NCI-H2171 (cell line): ENCODE data around the gene TAAR1.
"Not testable (repeated sequence)": the region's sequence is repeated elsewhere in the genome, so short reads cannot be mapped to it uniquely, and the experiment has no call there.

Experiments used
- DNase-seq: peaks from one replicate; lab custom pipeline; 2025; lab: John Stamatoyannopoulos, UW

The TAAR1 gene

DNA sequence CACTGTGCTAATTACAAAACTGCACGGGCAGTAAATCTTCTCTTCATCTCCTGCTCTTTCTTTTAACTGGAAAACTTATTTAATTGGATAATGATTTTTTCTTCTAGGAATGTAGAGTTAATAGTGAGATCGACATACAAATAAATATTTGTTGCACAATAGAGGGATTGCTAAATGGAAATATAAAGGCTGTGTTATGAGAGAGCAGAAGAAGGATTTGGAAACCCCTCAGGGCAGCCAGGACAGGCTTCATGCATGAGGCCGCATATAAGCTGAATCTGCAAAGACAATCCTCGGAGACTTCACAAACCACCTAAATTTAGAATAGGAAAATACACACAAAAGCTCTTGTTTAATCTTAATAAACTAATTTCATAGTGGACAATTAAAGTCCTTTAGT lies 2.9 kb upstream of the TAAR1 start:
- DNase-seq: no peak

- DNase-seq: no peak
These were observed 7.9 kb downstream of the TAAR1 start for GRCh38 chr6:132651062-132651461.

DNA sequence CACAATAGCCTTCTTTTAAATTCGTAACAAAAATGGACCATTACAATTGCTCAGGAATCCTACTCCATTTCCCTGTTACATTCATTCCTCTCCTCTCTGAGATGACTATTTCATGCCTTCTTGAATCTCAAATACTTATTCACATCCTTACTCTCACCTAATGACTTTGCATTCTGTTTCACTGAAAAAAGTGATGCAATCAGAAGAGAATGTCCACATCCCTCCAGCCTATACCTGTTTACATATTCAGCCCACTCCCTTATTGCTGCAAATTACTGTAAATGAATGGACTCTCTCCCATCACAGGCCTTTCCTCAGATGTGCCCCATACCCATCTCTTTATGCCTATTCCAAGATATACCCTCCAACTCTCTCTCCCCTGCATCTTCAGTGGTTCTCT lies 8.6 kb downstream of the TAAR1 start:
- no peak for DNase-seq

- DNase-seq: no peak
These were observed 10.2 kb downstream of the TAAR1 start for GRCh38 chr6:132648828-132649227.

DNA sequence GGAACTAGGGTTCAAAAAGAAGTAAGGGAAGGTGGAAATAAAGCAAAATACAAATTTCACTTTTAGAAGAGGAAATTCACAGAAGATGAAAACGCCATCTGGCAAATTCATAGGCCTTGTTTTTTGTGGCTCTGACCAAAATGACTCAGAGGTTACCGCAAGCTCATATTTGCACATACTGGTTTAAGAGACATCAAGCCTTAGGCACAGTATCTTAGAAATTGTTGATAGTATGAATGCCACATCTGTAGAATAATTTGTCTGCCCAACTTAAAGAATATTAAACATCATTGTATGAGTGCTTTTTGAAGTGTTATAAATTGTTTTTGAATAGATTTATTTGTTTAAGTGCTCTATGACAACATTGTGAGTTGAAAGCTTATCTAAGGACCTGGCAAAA lies 10.6 kb downstream of the TAAR1 start:
- DNase-seq: no peak

DNA sequence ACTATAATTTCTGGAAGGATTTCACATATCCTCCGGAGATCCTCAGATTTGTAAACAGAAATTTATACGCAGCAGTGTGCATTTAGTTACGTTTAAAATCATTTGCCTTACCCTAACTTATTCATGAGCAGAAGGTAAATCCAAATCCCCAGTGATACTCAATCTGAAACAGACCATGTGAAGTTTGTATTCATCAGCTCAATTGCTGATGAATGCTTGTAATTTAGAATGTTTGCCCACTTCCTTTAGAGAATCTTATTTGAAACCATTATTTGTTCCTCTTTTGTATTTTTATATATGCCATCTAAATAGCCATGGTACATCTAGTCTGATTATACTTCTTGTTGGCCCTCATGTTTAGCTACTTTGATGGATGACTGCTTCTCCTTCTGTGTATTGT lies 15.4 kb downstream of the TAAR1 start:
- no peak for DNase-seq

GRCh38 chr6:132637135-132637534 lies 21.8 kb downstream of the TAAR1 start:
- DNase-seq: not testable (repeated sequence)

DNA sequence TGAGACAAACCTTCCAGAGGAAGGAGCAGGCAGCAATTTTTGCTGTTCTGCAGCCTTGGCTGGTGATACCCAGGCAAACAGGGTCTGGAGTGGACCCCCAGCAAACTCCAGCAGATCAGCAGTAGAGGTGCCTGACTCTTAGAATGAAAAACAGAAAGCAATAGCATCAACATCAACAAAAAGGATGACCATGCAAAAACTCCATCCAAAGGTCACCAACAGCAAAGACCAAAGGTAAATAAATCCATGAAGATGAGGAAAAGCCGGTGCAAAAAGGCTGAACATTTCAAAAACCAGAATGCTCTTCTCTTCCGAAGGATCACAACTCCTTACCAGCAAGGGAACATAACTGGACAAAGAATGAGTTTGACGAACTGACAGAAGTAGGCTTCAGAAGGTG lies 23.1 kb downstream of the TAAR1 start:
- not testable (repeated sequence) for DNase-seq

- DNase-seq: not testable (repeated sequence)
These were observed 23.7 kb downstream of the TAAR1 start for GRCh38 chr6:132635288-132635687.

DNA sequence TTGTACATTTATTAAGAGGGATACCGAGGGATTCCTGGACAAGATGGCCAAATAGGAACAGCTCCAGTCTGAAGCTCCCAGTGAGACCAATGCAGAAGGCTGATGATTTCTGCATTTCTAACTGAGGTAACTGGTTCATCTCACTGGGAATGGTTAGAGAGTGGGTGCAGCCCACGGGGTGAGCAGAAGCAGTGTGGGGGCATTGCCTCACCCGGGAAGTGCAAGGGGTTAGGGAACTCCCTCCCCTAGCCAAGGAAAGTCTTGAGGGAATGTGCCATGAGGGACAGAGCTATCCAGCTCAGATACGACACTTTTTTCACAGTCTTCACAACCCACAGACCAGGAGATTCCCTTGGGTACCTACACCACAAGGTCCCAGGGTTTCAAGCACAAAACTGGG lies 24.2 kb downstream of the TAAR1 start:
- DNase-seq: no peak

DNA sequence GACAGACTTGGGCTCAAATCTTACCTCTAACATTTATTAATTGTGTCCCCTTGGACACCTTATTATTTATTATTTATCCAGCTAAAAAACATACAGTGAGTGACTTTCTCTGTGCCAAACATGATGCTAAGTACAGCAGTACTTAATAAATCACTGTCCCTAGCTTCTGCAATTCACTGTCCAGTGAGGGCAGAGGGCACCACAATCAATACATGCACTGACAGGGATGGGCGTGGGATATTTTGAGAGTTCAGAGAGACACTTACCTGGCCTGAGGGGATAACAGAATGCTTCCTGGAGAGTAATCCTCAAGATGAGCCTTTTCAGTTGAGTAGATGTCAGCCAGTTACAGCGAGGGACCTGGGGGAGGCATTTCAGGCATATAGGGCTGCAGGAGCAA lies 25.6 kb downstream of the TAAR1 start:
- DNase-seq: no peak

- no peak for DNase-seq
These were observed 34.8 kb downstream of the TAAR1 start, which contains the start of gene TAAR2 for GRCh38 chr6:132624175-132624574. TSS of gene TAAR2 (minus strand) at chr6:132624275. CDS start at chr6:132624275, 0 bp downstream.

GRCh38 chr6:132623106-132623845 lies 35.7 kb downstream of the TAAR1 start:
- DNase-seq: no peak

DNA sequence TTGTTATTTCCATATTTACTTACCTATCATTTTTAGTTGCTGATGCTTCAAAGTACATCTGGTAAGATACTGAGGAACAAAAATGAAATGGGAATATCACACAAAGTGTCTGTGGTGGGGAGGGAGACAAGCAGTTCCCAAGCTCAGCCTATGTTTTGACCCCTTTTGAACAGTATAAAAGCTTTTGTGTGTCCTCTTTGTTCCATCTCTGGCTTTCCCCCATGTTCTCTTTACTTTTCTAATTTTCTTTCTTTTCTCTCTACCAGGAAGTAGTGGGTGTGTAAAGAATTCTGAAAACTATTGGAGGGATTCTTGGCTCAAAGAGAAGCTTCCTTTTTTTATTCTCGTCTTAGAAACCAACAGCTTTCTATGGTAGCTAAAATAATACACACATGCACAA lies 42.3 kb downstream of the TAAR1 start:
- no peak for DNase-seq

DNA sequence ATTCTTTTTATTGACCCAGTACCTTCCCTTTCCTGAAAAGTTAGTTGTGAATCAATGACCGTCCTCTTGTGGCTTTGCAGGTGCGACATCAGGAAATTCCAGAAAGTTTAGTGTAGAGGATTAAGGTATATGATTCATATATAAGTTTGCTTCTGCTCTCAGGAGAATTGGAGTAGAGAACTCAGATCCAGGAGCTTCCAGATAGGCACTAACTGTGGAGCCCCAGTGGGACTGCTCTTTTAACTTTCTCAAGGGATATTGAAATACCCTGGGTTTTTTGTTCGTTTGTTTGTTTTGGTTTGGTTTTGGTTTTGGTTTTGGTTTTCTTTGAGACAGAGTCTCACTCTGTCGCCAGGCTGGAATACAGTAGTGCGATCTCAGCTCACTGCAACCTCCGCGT lies 44.4 kb downstream of the TAAR1 start:
- no peak for DNase-seq

GRCh38 chr6:132612449-132613108 lies 46.4 kb downstream of the TAAR1 start:
- DNase-seq: no peak

DNA sequence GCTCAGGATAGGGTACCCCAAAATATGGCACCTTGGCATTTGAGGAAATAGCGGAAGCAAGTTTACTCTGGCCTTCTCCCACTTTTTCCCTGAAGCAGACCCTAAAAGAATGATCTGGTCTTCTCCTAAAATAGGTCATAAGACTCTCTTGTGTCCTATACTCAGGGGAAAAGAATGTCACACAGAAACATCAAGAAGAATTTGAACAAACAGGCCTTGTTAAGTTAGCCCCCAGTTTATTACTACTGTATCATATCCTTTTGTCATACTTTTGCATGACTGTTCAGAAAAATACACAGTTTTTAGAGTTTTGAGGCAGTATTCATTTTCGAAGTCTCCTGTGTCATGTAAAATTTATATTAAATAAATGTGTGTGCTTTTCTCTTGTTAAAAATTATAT lies 47.4 kb downstream of the TAAR1 start:
- DNase-seq: no peak

DNA sequence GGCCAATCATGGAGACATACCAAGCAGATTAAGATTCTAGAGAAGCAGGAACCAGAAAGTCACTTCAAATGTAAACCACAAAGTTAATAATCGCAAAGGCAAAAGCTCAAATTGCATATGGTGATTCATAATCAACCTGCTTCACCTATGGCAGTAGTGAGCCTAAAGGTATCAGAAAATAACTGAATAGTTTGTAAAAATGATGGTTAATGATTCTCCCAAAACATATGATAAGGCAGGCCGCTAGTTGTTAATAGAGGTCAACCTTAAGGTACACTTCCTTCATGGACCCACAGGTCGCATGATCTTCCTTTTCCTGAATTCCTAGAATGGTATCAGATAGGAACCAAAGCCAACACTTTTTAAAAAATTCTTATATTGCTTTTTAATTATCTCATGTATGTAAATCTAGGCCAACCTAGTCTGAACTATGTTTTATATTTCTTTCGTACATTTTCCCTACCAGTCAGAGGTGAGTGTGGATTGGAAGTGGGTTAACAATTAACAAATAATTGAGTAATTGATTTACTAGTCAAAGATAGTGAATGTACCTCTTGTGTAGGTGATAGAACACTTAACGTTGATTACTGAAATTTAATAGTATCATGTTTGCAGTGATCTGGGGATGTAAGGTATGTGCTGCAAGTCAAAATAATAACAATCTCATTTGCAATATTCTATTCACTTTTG lies 51.3 kb downstream of the TAAR1 start:
- no peak for DNase-seq

DNA sequence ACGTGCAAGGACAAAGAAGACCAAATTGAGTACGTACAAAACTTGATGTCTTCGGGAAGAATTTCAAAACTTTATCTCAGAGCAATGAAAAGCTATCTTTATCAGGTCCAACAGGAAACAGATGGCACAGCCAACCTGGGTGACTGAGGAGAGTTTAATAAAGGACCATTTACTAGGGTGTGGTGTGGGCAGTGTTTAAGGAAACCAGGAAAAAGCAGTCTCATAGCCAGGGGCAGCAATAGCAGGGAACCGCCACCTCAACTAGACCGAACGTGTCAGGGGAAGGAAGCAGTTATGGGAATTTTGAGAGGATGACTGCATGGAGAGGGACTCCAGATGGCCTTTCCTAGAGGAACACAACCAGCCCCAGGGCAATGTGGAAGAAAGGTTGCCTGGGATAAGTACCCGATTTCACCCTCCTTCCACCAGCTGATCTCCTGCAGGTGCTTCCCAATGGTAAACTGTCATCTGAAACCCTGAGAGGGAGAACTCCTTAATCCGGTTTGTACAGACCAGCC lies 54.3 kb downstream of the TAAR1 start:
- no peak for DNase-seq

- DNase-seq: not testable (repeated sequence)
These were observed 58.1 kb downstream of the TAAR1 start for GRCh38 chr6:132600900-132601299.

DNA sequence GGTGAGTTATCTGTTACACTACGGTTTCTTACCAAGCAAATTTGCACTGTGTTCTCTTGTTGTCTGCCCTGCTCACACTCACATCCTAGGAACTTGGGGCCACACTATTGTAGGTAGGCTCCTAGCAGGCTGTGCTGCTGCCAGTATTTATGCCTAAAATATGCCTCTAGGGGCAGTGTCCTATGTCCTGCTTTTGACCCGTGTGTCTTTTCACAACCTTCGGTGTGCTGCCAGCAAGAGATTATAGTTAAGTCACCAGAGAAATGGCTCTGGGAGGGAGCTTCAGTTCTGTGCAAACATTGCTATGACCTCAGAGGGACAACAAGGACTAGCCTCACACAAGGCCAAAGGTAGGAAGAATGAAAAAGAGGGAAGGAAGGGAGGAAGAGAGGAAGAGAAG lies 60.5 kb downstream of the TAAR1 start:
- DNase-seq: no peak

- no peak for DNase-seq
These were observed 62.8 kb downstream of the TAAR1 start for GRCh38 chr6:132596201-132596600.
